ENCODE measurements around the gene FNDC10. TPM values are rescaled to one million over a fixed set of nuclear protein-coding genes. Genes with fewer than 3 reads are reported as not detected.

The FNDC10 gene
- total RNA-seq, 1 experiment from 2014 or later = 15.2 TPM

DNA sequence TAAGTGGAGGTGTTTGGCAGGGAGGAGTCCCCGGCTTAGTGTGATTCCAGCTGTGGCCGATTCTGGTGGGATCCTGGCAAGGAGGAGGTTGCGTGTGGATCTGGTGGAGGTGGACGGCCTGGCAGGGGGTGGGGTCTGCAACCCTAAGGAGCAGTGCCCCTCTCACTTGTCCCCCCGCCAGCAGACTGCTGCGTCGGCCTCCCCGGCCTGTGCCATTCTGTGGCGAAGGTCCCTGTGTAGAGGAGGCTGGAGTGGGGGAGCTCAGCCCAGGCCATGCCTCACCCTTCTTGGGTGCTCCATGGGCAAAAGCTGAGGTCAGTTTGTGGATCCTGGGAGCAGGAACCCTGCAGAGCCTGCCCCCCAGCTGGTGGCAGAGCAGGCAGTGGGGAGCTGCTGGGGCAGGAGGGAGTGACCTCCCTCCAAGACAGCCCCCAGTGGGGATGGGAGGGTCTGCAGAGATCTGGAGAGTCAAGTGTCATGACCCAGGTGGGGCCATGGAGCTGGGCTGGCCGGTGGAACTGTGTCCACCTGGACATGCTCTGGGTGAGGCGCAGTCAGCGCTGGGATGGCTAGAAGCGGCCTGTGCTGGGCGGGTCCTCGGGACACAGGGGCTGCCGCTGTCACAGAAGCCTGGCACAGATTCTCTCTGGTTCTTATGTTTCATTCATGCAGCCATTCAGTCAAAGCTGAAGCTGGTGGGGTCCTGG lies 20.7 kb upstream of the FNDC10 start:
- no peak for DNase-seq
- Histone ChIP-seq H2AFZ (ENCODE audit: low read length) (no peak overlapping the region), H2BK15ac (ENCODE audit: low read depth, low read length) (no peak overlapping the region), H3K18ac (ENCODE audit: insufficient read length, low read depth, low read length) (no peak overlapping the region), H2BK5ac (ENCODE audit: insufficient read length, low read length) (no peak overlapping the region), H3K23ac (ENCODE audit: insufficient read length, low read depth, low read length) (no peak overlapping the region), H3K4ac (ENCODE audit: low read depth, low read length) (no peak overlapping the region), H4K8ac (replicated peaks; ENCODE audit: insufficient read length, low read depth, low read length) (no peak overlapping the region), H3K9ac (ENCODE audit: extremely low read depth, insufficient read length, low read length) (no peak overlapping the region), H2BK20ac (ENCODE audit: low read depth, low read length, poor library complexity, severe bottlenecking) (no peak overlapping the region), H4K91ac (ENCODE audit: insufficient read length, low read depth, low read length) (no peak overlapping the region), H2BK12ac (ENCODE audit: insufficient read length, low read depth, low read length) (no peak overlapping the region), H2AK5ac (ENCODE audit: insufficient read length, low read length) (no peak overlapping the region), H3T11ph (ENCODE audit: low read length) (no peak overlapping the region), H3K4me1 (ENCODE audit: insufficient read depth, low read length) (no peaks in the 10 kb centered on the region), H3K14ac (ENCODE audit: insufficient read depth, low read length) (no peak overlapping the region), H3K79me1 (ENCODE audit: insufficient read depth, low read depth, low read length, poor library complexity, severe bottlenecking) (no peaks in the 10 kb centered on the region), H4K5ac (ENCODE audit: insufficient read length, low read depth, low read length) (no peak overlapping the region), H2BK120ac (ENCODE audit: low read depth, low read length, poor library complexity, severe bottlenecking) (no peak overlapping the region), H3K56ac (ENCODE audit: insufficient read length, low read depth, low read length) (no peak overlapping the region), H3K27me3 (ENCODE audit: insufficient read depth, low read length) (no peaks in the 10 kb centered on the region), H3K79me2 (ENCODE audit: insufficient read depth, low read length) (no peaks in the 10 kb centered on the region), H3K9me3 (ENCODE audit: control insufficient read depth, low read depth, low read length) (no peaks in the 10 kb centered on the region), H4K20me1 (ENCODE audit: control insufficient read depth, insufficient read depth, insufficient read length) (no peaks in the 10 kb centered on the region), H3K27ac (ENCODE audit: insufficient read length, low read depth, low read length) (no peak overlapping the region), H3K4me2 (ENCODE audit: insufficient read depth, insufficient read length, low read length) (no peak overlapping the region), H3K23me2 (ENCODE audit: insufficient read length, low read depth, low read length, poor library complexity, severe bottlenecking) (peaks cover 7% of the 10 kb centered on the region)
- H3K27me3 Mint-ChIP-seq (ENCODE audit: low read depth) = no peaks in the 10 kb centered on the region; the same call in 1 of the 2 replicates
- TF ChIP-seq CTCF (conservative IDR thresholded peaks at IDR 0.05) = no peak
- peaks cover 2 to 8% (median 6%) of the 10 kb centered on the region in 3 experiments; a peak in 6 of 7 replicates for H3K36me3 Mint-ChIP-seq (ENCODE audit: insufficient read depth in 1 of 3, low read depth in 3 of 3)
- H3K4me1 Mint-ChIP-seq = peaks cover 2 to 3% of the 10 kb centered on the region in 2 experiments; a peak in 2 of 4 replicates
- 0 out of 7 replicates have a peak overlapping the region, but pooled peaks of 1 of the 3 experiments have one; percentile 32 for H3K27ac Mint-ChIP-seq
- WGBS (ENCODE audit: extremely low coverage, insufficient read length, low lambda C conversion rate) = no CpG with 5 or more reads among the region's 16 CpGs
- no peaks in the 10 kb centered on the region for H3K9me3 Mint-ChIP-seq
- no peak overlapping the region for H3K4me3 Mint-ChIP-seq
